ENCODE data around the gene JMJD1C.

GRCh38 chr10:63344269-63344668, 121.5 kb downstream of the JMJD1C start:
- no peak for TF ChIP-seq CTCF (conservative IDR thresholded peaks at IDR 0.05)
- no peak for TF ChIP-seq ZFX (IDR thresholded peaks at IDR 0.05)

Data from C4-2B (cell line).